ENCODE data around the gene EDIL3.
"Not testable (repeated sequence)": the region's sequence is repeated elsewhere in the genome, so short reads cannot be mapped to it uniquely, and the experiment has no call there.

Gene EDIL3

GRCh38 chr5:84160650-84161049 is 224.0 kb downstream of the EDIL3 start:
- not testable (repeated sequence) for DNase-seq

- no peak for DNase-seq
Observed at GRCh38 chr5:84149094-84149493, 235.6 kb downstream of the EDIL3 start.

GRCh38 chr5:84148651-84149050 is 236.0 kb downstream of the EDIL3 start:
- DNase-seq, result no peak

GRCh38 chr5:84137541-84137940 is 247.1 kb downstream of the EDIL3 start:
- DNase-seq, result no peak

GRCh38 chr5:84131372-84131771 is 253.3 kb downstream of the EDIL3 start:
- DNase-seq, result no peak

GRCh38 chr5:84130006-84130580 is 254.6 kb downstream of the EDIL3 start:
- DNase-seq, result no peak

- no peak for DNase-seq
Observed at GRCh38 chr5:84125216-84125615, 259.5 kb downstream of the EDIL3 start.

GRCh38 chr5:84119252-84119651 is 265.4 kb downstream of the EDIL3 start:
- DNase-seq, result no peak

GRCh38 chr5:84118551-84118950 is 266.1 kb downstream of the EDIL3 start:
- no peak for DNase-seq

- DNase-seq, result no peak
Observed at GRCh38 chr5:84115727-84116126, 269.0 kb downstream of the EDIL3 start.

GRCh38 chr5:84113246-84114105 is 271.2 kb downstream of the EDIL3 start:
- DNase-seq, result no peak

GRCh38 chr5:84092738-84093137 is 291.9 kb downstream of the EDIL3 start:
- no peak for DNase-seq

- no peak for DNase-seq
Observed at GRCh38 chr5:84091127-84091799, 293.4 kb downstream of the EDIL3 start.

GRCh38 chr5:84088996-84089395 is 295.7 kb downstream of the EDIL3 start:
- no peak for DNase-seq

- DNase-seq, result no peak
Observed at GRCh38 chr5:84086511-84086910, 298.2 kb downstream of the EDIL3 start.

- DNase-seq, result no peak
Observed at GRCh38 chr5:84085387-84086041, 299.2 kb downstream of the EDIL3 start.

- no peak for DNase-seq
Observed at GRCh38 chr5:84080908-84081307, 303.8 kb downstream of the EDIL3 start.

GRCh38 chr5:84072339-84072738 is 312.3 kb downstream of the EDIL3 start:
- DNase-seq, result no peak

GRCh38 chr5:84069608-84070179 is 315.0 kb downstream of the EDIL3 start:
- DNase-seq, result no peak

GRCh38 chr5:84063041-84063440 is 321.6 kb downstream of the EDIL3 start:
- DNase-seq, result no peak

GRCh38 chr5:84059672-84060071 is 325.0 kb downstream of the EDIL3 start:
- no peak for DNase-seq

- no peak for DNase-seq
Observed at GRCh38 chr5:84058561-84058960, 326.1 kb downstream of the EDIL3 start.

GRCh38 chr5:84057211-84057610 is 327.5 kb downstream of the EDIL3 start:
- DNase-seq, result no peak

Data from stimulated activated CD8-positive, alpha-beta memory T cell treated with anti-CD3 and anti-CD28 coated beads, Interleukin-4, amount 100 ng/mL, for 48 hours (primary cell).